Right lobe of liver (tissue), 6 donors: ENCODE measurements around the gene VENTX. TPM values are rescaled to one million over a fixed set of nuclear protein-coding genes. Genes with fewer than 3 reads are reported as not detected.

ENCODE experiments used
- ATAC-seq, 4 donors: fragments of 200-7000 bp; cut with Tn5 transposase; one replicate each; pipeline ENCODE4 v1.9.1; 2020; ENCODE audit warnings: mild to moderate bottlenecking in 4 of 4, moderate library complexity in 4 of 4
- DNase-seq, 3 donors: peaks; one replicate each; pipeline ENCODE4 v3.0.0-alpha.2; 2020
- H3K27ac ChIP-seq, 3 donors: fragments of 200-600 bp; one replicate each; pipeline ENCODE4 v1.8.0; 2022
- H3K27me3 ChIP-seq, 2 donors: fragments of 200-600 bp; one replicate each; pipeline ENCODE4 v1.8.0; 2022
- H3K36me3 ChIP-seq, 4 donors: fragments of 200-600 bp; sonication (generic) in 1 of 4; one replicate each; pipeline versions ENCODE4 v1.5.1 to v1.8.0; 2017 to 2022; ENCODE audit warnings: control low read depth in 1 of 4
- H3K4me1 ChIP-seq, 4 donors: fragments of 200-600 bp; sonication (generic) in 1 of 4; one replicate each; pipeline versions ENCODE4 v1.5.1 to v1.8.0; 2017 to 2022; ENCODE audit warnings: control low read depth in 1 of 4
- H3K4me3 ChIP-seq, 3 donors: fragments of 200-600 bp; one replicate each; pipeline ENCODE4 v1.8.0; 2022
- H3K9me3 ChIP-seq, 4 donors: fragments of 200-600 bp; sonication (generic) in 1 of 4; one replicate each; pipeline versions ENCODE4 v1.5.1 to v1.8.0; 2017 to 2022; ENCODE audit warnings: control low read depth in 1 of 4
- CTCF ChIP-seq, 4 donors: fragments of 200-600 bp in 3 of 4; fragments of 450-650 bp in 1 of 4; IDR thresholded peaks; one replicate each; pipeline versions ENCODE4 v1.5.1 to v1.8.0; 2016 to 2022; ENCODE audit warnings: antibody characterized with exemption in 4 of 4, mild to moderate bottlenecking in 2 of 4
- POLR2A ChIP-seq: fragments of 450-650 bp; IDR thresholded peaks from one replicate; pipeline ENCODE4 v1.6.1; 2017; ENCODE audit warnings: antibody characterized with exemption, mild to moderate bottlenecking
- WGBS: methylation state at CpG from one replicate; pipeline ENCODE4 v1.1.6; 2018; ENCODE audit warnings: low coverage, low lambda C conversion rate; ENCODE audit not compliant: insufficient coverage; ENCODE audit errors: missing lambda C conversion rate; 5-methylcytosine and 5-hydroxymethylcytosine counted together
- intact Hi-C, 2 donors: fragments of 100-400 bp; cut with DNase I; formaldehyde crosslinking; loops; one replicate each; pipeline versions ENCODE4 v1.11.2 to v1.14.1; 2022
- total RNA-seq, 6 experiments: library from RNA; depleted of rRNA in 2 of 6; stranded (reverse); fragments of >200 nt in 2 of 6; fragmentation: NEBNext Ultra II Directional in 3 of 6; extraction: Animal tissue kit (Norgen Biotek cat#: 25700) in 3 of 6; gene quantifications; one replicate each; pipeline versions ENCODE4 v1.1.0 to v1.2.4, GENCODE V29; 2016 to 2023
- donor health status: DM: no; HTN: yes; CAD: no.
- donor health status: DM: no; HTN: no; CAD: no.
- donor health status: DM: no; HTN: no; CAD: no.
- donor health status: DM: no; HTN: yes; CAD: no.
- donor health status: DM: no; HTN: yes; CAD: no.

VENTX gene
- total RNA-seq, 6 experiments from 2014 or later = 0.09 to 0.38 (median 0.19) TPM

- Histone ChIP-seq H3K27ac (no peak overlapping the region), H3K27me3 (peaks cover 0 to 4% of the 10 kb centered on the region in 2 donors), H3K4me1 (peaks cover 0 to 9% (median 0%) of the 10 kb centered on the region in 4 donors), H3K4me3 (no peak overlapping the region), H3K36me3 (no peaks in the 10 kb centered on the region), H3K9me3 (no peaks in the 10 kb centered on the region)
- intact Hi-C loops = no loop called here
- ATAC-seq = peak; percentile 4 to 42 (median 24)
- no peak for TF ChIP-seq CTCF (IDR thresholded peaks at IDR 0.05)
- TF ChIP-seq POLR2A = no peak
- WGBS = 3% methylated on average over 24 of the region's 103 CpGs
- DNase-seq = no peak
Measured at GRCh38 chr10:133236401-133237240, 1.0 kb upstream of the VENTX start.

- H3K27me3 ChIP-seq = peaks cover 0 to 4% of the 10 kb centered on the region in 2 donors
- TF ChIP-seq CTCF (IDR thresholded peaks at IDR 0.05) (no peak), POLR2A (no peak)
- intact Hi-C loops = no loop called here
- H3K36me3 ChIP-seq = no peaks in the 10 kb centered on the region
- H3K4me3 ChIP-seq = no peak overlapping the region
- peaks cover 0 to 9% (median 0%) of the 10 kb centered on the region in 4 donors for H3K4me1 ChIP-seq
- DNase-seq = no peak
- WGBS = no CpG with 5 or more reads among the region's 32 CpGs
- H3K27ac ChIP-seq = no peak overlapping the region
- no peak for ATAC-seq
- H3K9me3 ChIP-seq = no peaks in the 10 kb centered on the region
Measured at GRCh38 chr10:133237241-133237587, 441 bp upstream of the VENTX start.

GRCh38 chr10:133238466-133238804 is 780 bp downstream of the VENTX start:
- Histone ChIP-seq H3K27me3 (peaks cover 0 to 4% of the 10 kb centered on the region in 2 donors), H3K4me3 (no peak overlapping the region), H3K9me3 (no peaks in the 10 kb centered on the region), H3K4me1 (peaks cover 0 to 9% (median 0%) of the 10 kb centered on the region in 4 donors), H3K27ac (no peak overlapping the region), H3K36me3 (no peaks in the 10 kb centered on the region)
- ATAC-seq (no peak), DNase-seq (no peak)
- intact Hi-C loops = no loop called here
- 24% methylated on average over 8 of the region's 15 CpGs for WGBS
- TF ChIP-seq CTCF (IDR thresholded peaks at IDR 0.05) (no peak), POLR2A (no peak)

GRCh38 chr10:133239990-133240389 is 2.3 kb downstream of the VENTX start:
- ATAC-seq (no peak), DNase-seq (no peak)
- peaks cover 0 to 9% (median 0%) of the 10 kb centered on the region in 4 donors for H3K4me1 ChIP-seq
- intact Hi-C loops = no loop called here
- TF ChIP-seq CTCF (IDR thresholded peaks at IDR 0.05) (no peak), POLR2A (no peak)
- 57% methylated on average over 1 of the region's 15 CpGs for WGBS
- no peak overlapping the region for H3K4me3 ChIP-seq
- no peaks in the 10 kb centered on the region for H3K9me3 ChIP-seq
- H3K27me3 ChIP-seq = peaks cover 0 to 8% of the 10 kb centered on the region in 2 donors
- no peak overlapping the region for H3K27ac ChIP-seq
- no peaks in the 10 kb centered on the region for H3K36me3 ChIP-seq
